Panc1 (cell line): ENCODE results near the gene DNTT. TPM values are rescaled to one million over a fixed set of nuclear protein-coding genes. Genes with fewer than 3 reads are reported as not detected.

ENCODE experiments used
- ATAC-seq: fragments of 200-7000 bp; cut with Tn5 transposase; 2 replicates; pipeline ENCODE4 v1.9.1; 2020; ENCODE audit warnings: mild to moderate bottlenecking, moderate library complexity
- BruUV-seq: library from RNA; stranded (reverse); fragments of 400-500 nt; replicated peaks from 2 replicates; lab custom pipeline; 2021; lab: Mats Ljungman, UMichigan
- CTCF ChIA-PET: fragments of 300-600 bp; sonication (Branson Sonifier 250); formaldehyde crosslinking; loops from one replicate; lab custom pipeline; 2022; ENCODE audit warnings: antibody characterized with exemption; lab: Charles Lee
- POLR2A ChIA-PET: fragments of 300-600 bp; sonication (Branson Sonifier 250); formaldehyde crosslinking; loops from one replicate; lab custom pipeline; 2022; ENCODE audit warnings: antibody characterized with exemption; lab: Charles Lee
- DNase-seq: peaks from one replicate; pipeline ENCODE4 v3.0.0-alpha.2; 2010; ENCODE audit warnings: low read depth, low spot score
- H3K27ac ChIP-seq: 2 replicates; pipeline ENCODE4 v1.5.1; 2011; ENCODE audit warnings: mild to moderate bottlenecking, low read length, inconsistent platforms
- H3K27me3 ChIP-seq: fragments of 200-500 bp; sonication (Bioruptor generic); 2 replicates; pipeline ENCODE4 v1.6.0; 2014; ENCODE audit warnings: low read length, inconsistent platforms; ENCODE audit not compliant: control insufficient read depth, insufficient read depth
- H3K36me3 ChIP-seq: fragments of 200-500 bp; sonication (Bioruptor generic); 2 replicates; pipeline ENCODE4 v1.5.1; 2014; ENCODE audit warnings: inconsistent platforms, mild to moderate bottlenecking, low read length, moderate library complexity; ENCODE audit not compliant: control insufficient read depth, insufficient read depth
- H3K4me1 ChIP-seq: 2 replicates; pipeline ENCODE4 v1.5.1; 2011; ENCODE audit warnings: inconsistent platforms, mild to moderate bottlenecking, low read length, moderate library complexity; ENCODE audit not compliant: control insufficient read depth, insufficient read depth
- H3K4me3 ChIP-seq, 2 experiments: 2 replicates each; pipeline ENCODE4 v1.5.1; 2011 to 2012; ENCODE audit warnings: low read depth in 2 of 2, low read length in 2 of 2, mild to moderate bottlenecking in 2 of 2, inconsistent platforms in 1 of 2, moderate library complexity in 1 of 2
- H3K9me3 ChIP-seq: fragments of 200-500 bp; sonication (Bioruptor generic); 2 replicates; pipeline ENCODE4 v1.5.1; 2014; ENCODE audit warnings: low read depth, mild to moderate bottlenecking, inconsistent platforms, low read length, moderate library complexity; ENCODE audit not compliant: control insufficient read depth, insufficient read depth
- POLR2AphosphoS5 ChIP-seq: IDR thresholded peaks from 2 replicates; pipeline ENCODE4 v1.6.1; 2012; ENCODE audit warnings: mild to moderate bottlenecking, low read depth, low read length, moderate library complexity
- SIN3A ChIP-seq: IDR thresholded peaks from 2 replicates; pipeline ENCODE4 v1.6.1; 2012; ENCODE audit warnings: low read depth, mild to moderate bottlenecking, low read length, moderate library complexity, borderline replicate concordance; ENCODE audit not compliant: insufficient read depth
- TCF7L2 ChIP-seq: IDR thresholded peaks from 2 replicates; pipeline ENCODE4 v1.6.1; 2011; ENCODE audit warnings: mild to moderate bottlenecking, low read depth, low read length, inconsistent platforms
- in situ Hi-C: cut with HindIII; loops from 2 replicates; pipeline ENCODE4 v1.10.0; 2016; ENCODE audit warnings: low sequenced_read_pairs, low pct_unique_long_range_greater_than_20kb
- intact Hi-C: fragments of 100-400 bp; cut with micrococcal nuclease; formaldehyde crosslinking; loops from one replicate; pipeline ENCODE4 v1.10.0; 2022; ENCODE audit not compliant: unreplicated experiment
- total RNA-seq: library from RNA; stranded (reverse); gene quantifications from one replicate; pipeline ENCODE4 v1.2.1, GENCODE V29; 2021; ENCODE audit not compliant: unreplicated experiment
- TF ChIP-seq, protein P1 (sequence below), 2 experiments: IDR thresholded peaks; 2 replicates each; pipeline ENCODE4 v1.6.1; 2011 to 2012; ENCODE audit warnings: low read depth in 2 of 2, control low read depth in 1 of 2, low read length in 1 of 2, mild to moderate bottlenecking in 1 of 2, moderate library complexity in 1 of 2; ENCODE audit not compliant: insufficient read depth in 1 of 2
- TF ChIP-seq, protein P2 (sequence below): fragments of 450-650 bp; IDR thresholded peaks from 2 replicates; pipeline ENCODE4 v1.5.1; 2017; ENCODE audit warnings: mild to moderate bottlenecking

The DNTT gene
- total RNA-seq, 1 experiment from 2014 or later, result not detected

DNA sequence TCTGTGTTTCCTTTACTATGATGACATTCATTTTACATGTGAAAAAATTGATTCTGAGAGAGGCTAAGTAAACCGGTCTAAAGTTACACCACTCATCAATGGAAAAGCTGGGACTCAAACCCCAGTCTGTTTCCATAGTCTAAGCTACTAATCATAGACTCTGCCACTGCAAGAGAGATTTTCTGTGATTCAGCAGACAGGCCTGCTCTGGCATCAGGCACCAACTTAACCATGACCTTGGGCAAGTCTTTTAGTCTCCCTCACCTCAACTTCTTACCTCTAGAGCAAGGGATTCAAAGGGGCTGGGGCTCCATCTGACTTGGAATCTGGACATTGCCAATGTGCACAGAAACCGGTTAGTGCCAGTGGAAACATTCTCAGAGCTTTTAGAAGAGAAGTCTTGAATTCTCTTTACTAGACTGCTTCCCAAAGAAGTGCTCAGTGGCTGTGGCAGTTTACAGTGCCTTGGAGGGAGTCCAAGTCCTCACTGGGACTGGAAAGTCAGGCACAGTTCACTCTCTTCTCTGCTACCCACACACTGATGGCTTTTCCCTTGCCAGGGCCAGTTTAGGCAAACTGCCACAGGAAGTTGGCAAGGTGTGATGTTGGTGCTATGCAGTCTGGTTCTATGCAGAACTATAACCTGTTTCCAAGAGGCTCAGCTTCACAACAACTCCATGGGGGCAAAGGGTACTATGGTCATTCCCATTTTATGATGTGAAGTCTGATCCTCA is 28.4 kb upstream of the DNTT start:
- TF ChIP-seq, protein P1, sequence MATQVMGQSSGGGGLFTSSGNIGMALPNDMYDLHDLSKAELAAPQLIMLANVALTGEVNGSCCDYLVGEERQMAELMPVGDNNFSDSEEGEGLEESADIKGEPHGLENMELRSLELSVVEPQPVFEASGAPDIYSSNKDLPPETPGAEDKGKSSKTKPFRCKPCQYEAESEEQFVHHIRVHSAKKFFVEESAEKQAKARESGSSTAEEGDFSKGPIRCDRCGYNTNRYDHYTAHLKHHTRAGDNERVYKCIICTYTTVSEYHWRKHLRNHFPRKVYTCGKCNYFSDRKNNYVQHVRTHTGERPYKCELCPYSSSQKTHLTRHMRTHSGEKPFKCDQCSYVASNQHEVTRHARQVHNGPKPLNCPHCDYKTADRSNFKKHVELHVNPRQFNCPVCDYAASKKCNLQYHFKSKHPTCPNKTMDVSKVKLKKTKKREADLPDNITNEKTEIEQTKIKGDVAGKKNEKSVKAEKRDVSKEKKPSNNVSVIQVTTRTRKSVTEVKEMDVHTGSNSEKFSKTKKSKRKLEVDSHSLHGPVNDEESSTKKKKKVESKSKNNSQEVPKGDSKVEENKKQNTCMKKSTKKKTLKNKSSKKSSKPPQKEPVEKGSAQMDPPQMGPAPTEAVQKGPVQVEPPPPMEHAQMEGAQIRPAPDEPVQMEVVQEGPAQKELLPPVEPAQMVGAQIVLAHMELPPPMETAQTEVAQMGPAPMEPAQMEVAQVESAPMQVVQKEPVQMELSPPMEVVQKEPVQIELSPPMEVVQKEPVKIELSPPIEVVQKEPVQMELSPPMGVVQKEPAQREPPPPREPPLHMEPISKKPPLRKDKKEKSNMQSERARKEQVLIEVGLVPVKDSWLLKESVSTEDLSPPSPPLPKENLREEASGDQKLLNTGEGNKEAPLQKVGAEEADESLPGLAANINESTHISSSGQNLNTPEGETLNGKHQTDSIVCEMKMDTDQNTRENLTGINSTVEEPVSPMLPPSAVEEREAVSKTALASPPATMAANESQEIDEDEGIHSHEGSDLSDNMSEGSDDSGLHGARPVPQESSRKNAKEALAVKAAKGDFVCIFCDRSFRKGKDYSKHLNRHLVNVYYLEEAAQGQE (IDR thresholded peaks at IDR 0.05; ENCODE audit: insufficient read depth in 1 of 2, low read depth in 2 of 2, low read length in 1 of 2), result no peak
- TF ChIP-seq SIN3A, result no peak
- TF ChIP-seq, protein P2, sequence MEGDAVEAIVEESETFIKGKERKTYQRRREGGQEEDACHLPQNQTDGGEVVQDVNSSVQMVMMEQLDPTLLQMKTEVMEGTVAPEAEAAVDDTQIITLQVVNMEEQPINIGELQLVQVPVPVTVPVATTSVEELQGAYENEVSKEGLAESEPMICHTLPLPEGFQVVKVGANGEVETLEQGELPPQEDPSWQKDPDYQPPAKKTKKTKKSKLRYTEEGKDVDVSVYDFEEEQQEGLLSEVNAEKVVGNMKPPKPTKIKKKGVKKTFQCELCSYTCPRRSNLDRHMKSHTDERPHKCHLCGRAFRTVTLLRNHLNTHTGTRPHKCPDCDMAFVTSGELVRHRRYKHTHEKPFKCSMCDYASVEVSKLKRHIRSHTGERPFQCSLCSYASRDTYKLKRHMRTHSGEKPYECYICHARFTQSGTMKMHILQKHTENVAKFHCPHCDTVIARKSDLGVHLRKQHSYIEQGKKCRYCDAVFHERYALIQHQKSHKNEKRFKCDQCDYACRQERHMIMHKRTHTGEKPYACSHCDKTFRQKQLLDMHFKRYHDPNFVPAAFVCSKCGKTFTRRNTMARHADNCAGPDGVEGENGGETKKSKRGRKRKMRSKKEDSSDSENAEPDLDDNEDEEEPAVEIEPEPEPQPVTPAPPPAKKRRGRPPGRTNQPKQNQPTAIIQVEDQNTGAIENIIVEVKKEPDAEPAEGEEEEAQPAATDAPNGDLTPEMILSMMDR, result no peak
- no peak for TF ChIP-seq POLR2AphosphoS5
- TF ChIP-seq TCF7L2, result no peak
- Histone ChIP-seq H3K9me3 (no peaks in the 10 kb centered on the region), H3K4me3 (no peak overlapping the region), H3K27me3 (peaks cover 16% of the 10 kb centered on the region), H3K4me1 (no peaks in the 10 kb centered on the region), H3K27ac (no peak overlapping the region), H3K36me3 (no peaks in the 10 kb centered on the region)
- no peak for ATAC-seq
- BruUV-seq, result no TSS peak
- POLR2A ChIA-PET, result no interaction called here
- DNase-seq, result no peak
- CTCF ChIA-PET, result no interaction called here
- intact Hi-C loops, result no loop called here
- in situ Hi-C loops, result no loop called here

- no peak for ATAC-seq
- in situ Hi-C loops, result no loop called here
Measured at GRCh38 chr10:96276426-96276825, 27.8 kb upstream of the DNTT start.

More at GRCh38 chr10:96276426-96276825, 27.8 kb upstream of the DNTT start:
- H3K27me3 ChIP-seq, result peaks cover 14% of the 10 kb centered on the region
- TF ChIP-seq, protein P2, result no peak
- no peak for TF ChIP-seq TCF7L2
- TF ChIP-seq POLR2AphosphoS5, result no peak
- H3K9me3 ChIP-seq, result no peaks in the 10 kb centered on the region
- no peak overlapping the region for H3K4me3 ChIP-seq
- no peak for DNase-seq
- ChIA-PET CTCF (no interaction called here), POLR2A (no interaction called here)
- no peak overlapping the region for H3K27ac ChIP-seq
- H3K36me3 ChIP-seq, result no peaks in the 10 kb centered on the region
- intact Hi-C loops, result no loop called here
- no TSS peak for BruUV-seq
- H3K4me1 ChIP-seq, result no peaks in the 10 kb centered on the region
